Mesenchymal stem cell (in vitro differentiated cells and primary cell): ENCODE results near the gene KLF16.
A peak's percentile ranks its signal among the peaks of the same experiment; 100 is the strongest.

Experiments used
- DNase-seq: peaks from one replicate; pipeline ENCODE4 v3.0.0-alpha.2; 2013
- H2AFZ ChIP-seq: one replicate; pipeline ENCODE4 v1.6.1; 2013; ENCODE audit warnings: low read depth, mild to moderate bottlenecking, control low read depth, inconsistent platforms, low read length, moderate library complexity
- H2AK5ac ChIP-seq: 2 replicates; pipeline ENCODE4 v1.6.1; 2013; ENCODE audit warnings: low read length, moderate library complexity, mild to moderate bottlenecking, inconsistent platforms; ENCODE audit not compliant: severe bottlenecking
- H2BK120ac ChIP-seq: one replicate; pipeline ENCODE4 v1.6.1; 2013; ENCODE audit warnings: low read depth, mild to moderate bottlenecking, inconsistent platforms, low read length, moderate library complexity
- H2BK12ac ChIP-seq, 2 experiments: one replicate each; pipeline ENCODE4 v1.6.1; 2013; ENCODE audit warnings: inconsistent platforms in 2 of 2, low read length in 2 of 2, mild to moderate bottlenecking in 2 of 2, moderate library complexity in 2 of 2, control low read depth in 1 of 2
- H2BK15ac ChIP-seq: one replicate; pipeline ENCODE4 v1.6.1; 2013; ENCODE audit warnings: mild to moderate bottlenecking, low read depth, inconsistent platforms; ENCODE audit not compliant: poor library complexity, severe bottlenecking
- H2BK5ac ChIP-seq: 2 replicates; pipeline ENCODE4 v1.6.1; 2013; ENCODE audit warnings: low read depth, mild to moderate bottlenecking, low read length, control low read depth, inconsistent platforms; ENCODE audit not compliant: poor library complexity, severe bottlenecking
- H3K14ac ChIP-seq, 2 experiments: one replicate each; pipeline ENCODE4 v1.6.1; 2013; ENCODE audit warnings: inconsistent platforms in 2 of 2, low read length in 2 of 2, control low read depth in 1 of 2, mild to moderate bottlenecking in 1 of 2, moderate library complexity in 1 of 2
- H3K18ac ChIP-seq, 2 experiments: one replicate each; pipeline ENCODE4 v1.6.1; 2013; ENCODE audit warnings: inconsistent platforms in 2 of 2, low read length in 2 of 2, control low read depth in 1 of 2, low read depth in 1 of 2, mild to moderate bottlenecking in 1 of 2
- H3K23ac ChIP-seq, 2 experiments: one replicate each; pipeline ENCODE4 v1.6.1; 2013; ENCODE audit warnings: inconsistent platforms in 2 of 2, low read length in 2 of 2, mild to moderate bottlenecking in 2 of 2, moderate library complexity in 2 of 2, control low read depth in 1 of 2
- H3K27ac ChIP-seq: 2 replicates; pipeline ENCODE4 v1.5.1; 2013; ENCODE audit warnings: mild to moderate bottlenecking, moderate library complexity, low read length, control low read depth, inconsistent platforms; ENCODE audit not compliant: poor library complexity, severe bottlenecking
- H3K27me3 ChIP-seq, 2 experiments: 2 replicates each; pipeline versions ENCODE4 v1.6.1 to v1.7.0; 2013; ENCODE audit warnings: low read length in 2 of 2, mild to moderate bottlenecking in 2 of 2, moderate library complexity in 2 of 2, control low read depth in 1 of 2, inconsistent platforms in 1 of 2; ENCODE audit not compliant: control insufficient read depth in 1 of 2, insufficient read depth in 1 of 2
- H3K36me3 ChIP-seq, 2 experiments: 2 replicates each; pipeline versions ENCODE4 v1.6.1 to v1.7.0; 2013; ENCODE audit warnings: low read length in 2 of 2, control low read depth in 1 of 2, inconsistent platforms in 1 of 2, low read depth in 1 of 2, mild to moderate bottlenecking in 1 of 2; ENCODE audit not compliant: insufficient read depth in 2 of 2, control insufficient read depth in 1 of 2
- H3K4ac ChIP-seq, 2 experiments: one replicate each; pipeline ENCODE4 v1.6.1; 2013; ENCODE audit warnings: inconsistent platforms in 2 of 2, low read length in 2 of 2, mild to moderate bottlenecking in 2 of 2, moderate library complexity in 2 of 2, control low read depth in 1 of 2, low read depth in 1 of 2
- H3K4me1 ChIP-seq: 2 replicates; pipeline ENCODE4 v1.6.1; 2013; ENCODE audit warnings: low read depth, low read length, control low read depth; ENCODE audit not compliant: control insufficient read depth, insufficient read depth
- H3K4me2 ChIP-seq: 2 replicates; pipeline ENCODE4 v1.6.1; 2013; ENCODE audit warnings: low read length, mild to moderate bottlenecking, inconsistent platforms; ENCODE audit not compliant: poor library complexity, severe bottlenecking
- H3K4me3 ChIP-seq, 2 experiments: 2 replicates each; pipeline versions ENCODE4 v1.5.1 to v1.7.0; 2013; ENCODE audit warnings: low read length in 2 of 2, mild to moderate bottlenecking in 2 of 2, control low read depth in 1 of 2, low read depth in 1 of 2; ENCODE audit not compliant: insufficient read depth in 1 of 2
- H3K79me1 ChIP-seq: replicated peaks from 2 replicates; pipeline ENCODE4 v1.6.1; 2013; ENCODE audit warnings: mild to moderate bottlenecking, control low read depth, low read length, inconsistent platforms; ENCODE audit not compliant: poor library complexity, severe bottlenecking
- H3K9ac ChIP-seq: 2 replicates; pipeline ENCODE4 v1.7.0; 2013; ENCODE audit warnings: mild to moderate bottlenecking, low read length, moderate library complexity
- H3K9me3 ChIP-seq: 2 replicates; pipeline ENCODE4 v1.7.0; 2013; ENCODE audit warnings: mild to moderate bottlenecking, low read length; ENCODE audit not compliant: control insufficient read depth
- H4K8ac ChIP-seq: one replicate; pipeline ENCODE4 v1.6.1; 2013; ENCODE audit warnings: inconsistent platforms, mild to moderate bottlenecking, low read length, moderate library complexity
- H4K91ac ChIP-seq: one replicate; pipeline ENCODE4 v1.6.1; 2013; ENCODE audit warnings: mild to moderate bottlenecking, low read length, inconsistent platforms
- WGBS: methylation state at CpG from one replicate; pipeline ENCODE4 v1.1.7; 2013; ENCODE audit warnings: mixed read lengths; 5-methylcytosine and 5-hydroxymethylcytosine counted together

Gene KLF16

DNA sequence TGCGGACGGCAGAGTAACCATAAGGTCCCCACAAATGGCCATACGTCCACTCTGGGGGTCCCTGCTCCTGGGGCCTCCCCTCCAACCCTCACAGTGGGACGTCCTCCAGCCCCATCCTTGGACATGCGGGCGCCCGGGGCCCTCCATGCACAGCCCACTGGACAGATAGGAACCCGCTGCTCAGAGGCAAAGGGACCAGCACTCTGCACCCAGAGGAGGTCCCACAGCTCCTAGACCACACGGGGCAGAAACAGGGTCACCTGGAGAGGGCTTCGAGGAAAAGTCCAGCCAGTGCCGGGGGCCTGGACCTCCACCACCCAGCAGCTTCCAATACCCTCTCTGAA, 26.2 kb downstream of the KLF16 start:
- no peak overlapping the region for H3K18ac ChIP-seq
- H3K79me1 ChIP-seq = peaks cover 19% of the 10 kb centered on the region
- WGBS = 79% methylated on average over 11 of the region's 11 CpGs

DNA sequence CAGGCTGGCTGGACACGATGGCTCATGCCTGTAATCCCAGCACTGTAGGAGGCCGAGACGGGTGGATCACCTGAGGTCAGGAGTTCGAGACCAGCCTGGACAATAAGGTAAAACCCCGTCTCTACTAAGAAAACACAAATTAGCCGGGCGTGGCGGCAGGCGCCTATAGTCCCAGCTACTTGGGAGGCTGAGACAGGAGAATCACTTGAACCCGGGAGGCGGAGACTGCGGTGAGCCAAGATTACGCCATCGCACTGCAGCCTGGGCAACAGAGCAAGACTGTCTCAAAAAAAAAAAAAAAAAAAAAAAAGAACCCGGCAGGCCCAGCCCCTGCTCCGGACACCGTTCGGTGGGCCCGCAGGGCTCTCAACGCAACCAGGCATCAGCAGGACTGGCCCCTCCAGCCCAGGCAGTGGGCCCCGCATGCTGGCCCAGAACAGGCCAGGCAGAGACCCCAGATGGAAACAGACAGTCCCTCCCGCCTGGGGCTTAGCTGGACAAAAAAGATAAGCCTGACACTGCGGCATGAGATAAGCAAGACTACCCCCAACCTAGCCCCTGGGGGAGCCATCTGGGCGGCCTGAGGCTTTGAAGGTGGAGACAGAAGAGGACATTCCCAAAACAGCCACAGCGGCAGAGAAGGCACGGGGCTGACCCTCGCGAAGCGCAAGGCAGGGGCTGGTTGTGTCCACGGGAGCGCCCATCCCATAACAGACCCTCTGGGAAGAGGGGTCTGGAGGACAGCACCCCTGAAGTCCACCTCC, 26.7 kb downstream of the KLF16 start:
- 91% methylated on average over 31 of the region's 31 CpGs for WGBS
- H3K4me2 ChIP-seq = no peak overlapping the region

More for the DNA sequence above, 26.2 kb downstream of the KLF16 start:
- H3K14ac ChIP-seq = no peak overlapping the region
- no peak overlapping the region for H2AK5ac ChIP-seq
- no peaks in the 10 kb centered on the region for H3K27me3 ChIP-seq
- no peak overlapping the region for H4K91ac ChIP-seq
- peak overlapping the region; percentile 42 for H4K8ac ChIP-seq
- H3K9ac ChIP-seq = no peak overlapping the region
- peaks cover 0 to 44% of the 10 kb centered on the region in 2 experiments for H3K36me3 ChIP-seq
- H3K4me2 ChIP-seq = no peak overlapping the region
- H2BK15ac ChIP-seq = no peak overlapping the region
- no peak overlapping the region for H2AFZ ChIP-seq
- no peak for DNase-seq
- H3K27ac ChIP-seq = no peak overlapping the region
- no peak overlapping the region for H2BK12ac ChIP-seq
- no peaks in the 10 kb centered on the region for H3K9me3 ChIP-seq
- peak overlapping the region in 1 of 2 experiments; percentile 14 for H3K4me3 ChIP-seq
- H3K23ac ChIP-seq = no peak overlapping the region
- H2BK5ac ChIP-seq = no peak overlapping the region
- H3K4ac ChIP-seq = no peak overlapping the region
- H3K4me1 ChIP-seq = peaks cover 20% of the 10 kb centered on the region
- H2BK120ac ChIP-seq = no peak overlapping the region

DNA sequence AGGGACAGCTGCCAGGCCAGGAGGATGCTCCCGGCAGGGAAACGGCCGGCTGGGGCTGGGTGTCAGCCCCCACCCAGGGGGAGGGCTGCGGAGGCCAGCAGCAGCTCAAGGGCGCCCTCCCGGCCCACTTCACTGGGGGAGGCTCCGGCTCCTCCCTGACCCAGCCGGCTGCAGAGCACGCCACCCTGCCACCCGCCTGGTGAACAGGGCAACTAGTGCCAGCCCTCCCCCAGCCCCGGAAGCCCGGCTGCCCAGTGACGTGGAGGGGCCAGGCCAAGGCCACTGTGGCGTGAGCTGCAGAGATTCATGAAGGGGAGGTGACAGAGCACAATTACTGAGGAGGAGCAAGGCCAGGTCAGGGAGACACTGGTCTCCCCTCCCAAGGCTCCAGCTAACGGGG, 29.8 kb downstream of the KLF16 start:
- H3K14ac ChIP-seq = no peak overlapping the region
- H3K27me3 ChIP-seq = no peaks in the 10 kb centered on the region
- no peaks in the 10 kb centered on the region for H3K9me3 ChIP-seq
- no peak overlapping the region for H3K18ac ChIP-seq
- H2BK120ac ChIP-seq = no peak overlapping the region
- H3K36me3 ChIP-seq = peaks cover 13 to 52% of the 10 kb centered on the region in 2 experiments
- H2BK5ac ChIP-seq = no peak overlapping the region
- no peak overlapping the region for H3K9ac ChIP-seq
- H3K27ac ChIP-seq = no peak overlapping the region
- DNase-seq = no peak
- no peak overlapping the region for H3K23ac ChIP-seq
- H2AK5ac ChIP-seq = no peak overlapping the region
- no peak overlapping the region for H4K91ac ChIP-seq
- peaks cover 11% of the 10 kb centered on the region for H3K4me1 ChIP-seq
- no peak overlapping the region for H3K4ac ChIP-seq
- H2BK15ac ChIP-seq = no peak overlapping the region
- H3K4me2 ChIP-seq = no peak overlapping the region
- no peak overlapping the region for H2AFZ ChIP-seq
- H2BK12ac ChIP-seq = no peak overlapping the region
- WGBS = 92% methylated on average over 15 of the region's 15 CpGs
- H3K79me1 ChIP-seq = peaks cover 24% of the 10 kb centered on the region
- no peak overlapping the region for H3K4me3 ChIP-seq
- no peak overlapping the region for H4K8ac ChIP-seq

More for the DNA sequence above, 26.7 kb downstream of the KLF16 start:
- DNase-seq = no peak
- Histone ChIP-seq H3K4ac (no peak overlapping the region), H3K9me3 (no peaks in the 10 kb centered on the region), H4K91ac (no peak overlapping the region), H3K27ac (no peak overlapping the region), H2BK5ac (no peak overlapping the region), H2BK120ac (no peak overlapping the region), H3K27me3 (no peaks in the 10 kb centered on the region), H4K8ac (no peak overlapping the region), H2BK15ac (no peak overlapping the region), H2BK12ac (no peak overlapping the region), H3K36me3 (peaks cover 0 to 48% of the 10 kb centered on the region in 2 experiments), H3K4me3 (no peak overlapping the region), H3K79me1 (peaks cover 21% of the 10 kb centered on the region), H3K9ac (no peak overlapping the region), H3K14ac (no peak overlapping the region), H2AK5ac (no peak overlapping the region), H3K4me1 (peaks cover 18% of the 10 kb centered on the region), H3K18ac (no peak overlapping the region), H2AFZ (no peak overlapping the region), H3K23ac (no peak overlapping the region)

DNA sequence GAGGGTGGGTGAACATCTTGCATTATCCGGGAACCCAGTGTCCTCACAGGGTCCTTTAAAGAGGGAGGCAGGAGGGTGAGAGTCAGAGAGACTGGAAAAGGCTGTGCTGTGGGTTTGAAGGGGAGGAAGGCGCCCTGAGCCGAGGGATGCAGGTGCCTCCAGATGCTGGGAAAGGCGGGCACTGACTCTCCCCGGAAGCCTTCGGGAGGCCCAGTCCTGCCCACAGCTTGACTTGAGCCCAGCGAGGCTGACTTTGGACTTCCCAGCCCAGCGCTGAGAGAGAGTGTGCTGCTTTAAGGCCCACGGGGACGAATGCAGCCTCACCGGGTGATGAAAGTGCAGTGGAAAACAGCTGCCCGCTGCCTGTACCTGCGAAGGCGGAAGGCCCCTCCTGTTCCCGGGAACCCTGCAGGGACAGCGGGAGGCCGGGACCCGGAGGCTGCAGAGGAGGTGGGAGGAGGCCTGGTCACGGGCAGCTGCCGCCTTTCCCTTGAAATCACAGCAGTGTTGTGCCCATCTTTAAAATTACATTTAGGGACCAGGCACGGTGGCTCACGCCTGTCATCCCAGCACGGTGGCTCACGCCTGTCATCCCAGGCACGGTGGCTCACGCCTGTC, 31.2 kb downstream of the KLF16 start:
- Histone ChIP-seq H2AFZ (no peak overlapping the region), H4K91ac (no peak overlapping the region), H3K27ac (no peak overlapping the region), H3K4me1 (peaks cover 17% of the 10 kb centered on the region), H2AK5ac (no peak overlapping the region), H3K27me3 (no peaks in the 10 kb centered on the region), H3K14ac (no peak overlapping the region), H3K4me2 (no peak overlapping the region), H4K8ac (no peak overlapping the region), H2BK5ac (no peak overlapping the region), H3K36me3 (peaks cover 18 to 65% of the 10 kb centered on the region in 2 experiments), H2BK15ac (no peak overlapping the region), H3K4ac (no peak overlapping the region), H3K79me1 (peaks cover 34% of the 10 kb centered on the region), H3K23ac (no peak overlapping the region), H3K4me3 (no peak overlapping the region), H3K9ac (no peak overlapping the region), H3K18ac (no peak overlapping the region), H2BK12ac (no peak overlapping the region), H2BK120ac (no peak overlapping the region), H3K9me3 (no peaks in the 10 kb centered on the region)
- 94% methylated on average over 26 of the region's 26 CpGs for WGBS
- DNase-seq = no peak
